ENCODE results near the gene TRIM52.
"Not testable (repeated sequence)": the region's sequence is repeated elsewhere in the genome, so short reads cannot be mapped to it uniquely, and the experiment has no call there.

Gene TRIM52

DNA sequence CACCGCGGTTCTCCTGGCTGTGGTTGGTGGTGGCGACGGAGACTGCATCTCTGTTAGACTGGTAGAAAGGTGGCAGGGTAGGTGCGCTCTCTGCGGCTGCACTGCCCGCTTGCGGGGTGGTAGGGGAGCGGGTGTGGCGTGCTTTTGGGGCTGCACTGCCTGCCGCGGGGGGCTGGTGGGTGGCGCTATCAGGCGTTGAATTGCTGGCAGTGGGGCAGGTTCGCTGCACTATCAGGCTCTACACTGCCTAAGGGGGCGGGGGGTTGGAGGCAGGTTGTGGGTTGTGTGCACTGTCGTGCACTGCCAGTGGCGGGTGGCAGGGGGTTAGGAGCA, 21.0 kb upstream of the TRIM52 start:
- ChIA-PET CTCF (no interaction called here), POLR2A (no interaction called here)
- no peak for DNase-seq (ENCODE audit: extremely low spot score)
- no peak for TF ChIP-seq ZNF384 (IDR thresholded peaks at IDR 0.05)
- TF ChIP-seq BHLHE40 (IDR thresholded peaks at IDR 0.05; ENCODE audit: borderline replicate concordance) = no peak
- no peak for TF ChIP-seq HDGF (IDR thresholded peaks at IDR 0.05; ENCODE audit: borderline replicate concordance)
- TF ChIP-seq SUZ12 (IDR thresholded peaks at IDR 0.05) = no peak
- no peak for TF ChIP-seq FOXM1 (IDR thresholded peaks at IDR 0.05; ENCODE audit: borderline replicate concordance)

DNA sequence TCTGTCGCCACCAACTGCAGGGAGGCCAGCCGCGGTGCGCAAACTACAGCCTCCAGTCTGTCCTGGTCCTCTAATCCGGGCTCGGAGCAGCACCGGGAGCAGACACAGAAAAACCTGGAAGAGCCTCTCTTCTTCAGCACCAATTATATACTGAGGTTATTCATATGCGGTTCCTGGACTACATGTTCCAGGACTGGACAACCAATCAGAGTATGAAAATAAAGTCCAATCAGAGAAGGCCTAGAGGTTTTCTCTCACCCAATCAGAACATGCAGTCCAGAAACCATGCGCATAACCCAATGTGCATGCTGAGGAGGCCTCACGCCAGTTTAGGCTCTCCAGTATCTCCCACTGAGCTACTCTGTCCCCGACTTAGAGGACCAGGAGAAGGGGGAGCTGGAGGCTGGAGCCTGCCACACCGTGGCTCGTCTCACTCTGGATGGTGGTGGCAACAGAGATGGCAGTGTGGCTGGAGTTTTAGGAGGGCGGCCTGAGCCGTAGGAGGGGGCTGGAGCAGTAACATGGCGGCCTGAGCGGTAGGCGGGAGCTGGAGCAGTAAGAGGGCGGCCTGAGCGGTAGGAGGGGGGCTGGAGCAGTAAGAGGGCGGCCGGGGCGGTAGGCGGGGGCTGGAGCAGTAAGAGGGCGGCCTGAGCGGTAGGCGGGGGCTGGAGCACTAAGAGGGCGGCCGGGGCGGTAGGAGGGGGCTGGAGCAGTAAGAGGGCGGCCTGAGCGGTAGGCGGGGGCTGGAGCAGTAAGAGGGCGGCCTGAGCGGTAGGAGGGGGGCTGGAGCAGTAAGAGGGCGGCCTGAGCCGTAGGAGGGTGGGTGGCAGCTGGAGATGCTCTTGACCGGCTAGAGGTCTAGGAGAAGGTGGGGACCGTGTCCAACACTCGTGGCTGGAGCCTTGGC, 20.4 kb upstream of the TRIM52 start:
- POLR2A ChIA-PET = no interaction called here
- DNase-seq (ENCODE audit: extremely low spot score) = no peak
- CTCF ChIA-PET = no interaction called here
- TF ChIP-seq FOXA1 (IDR thresholded peaks at IDR 0.05) (no peak), BHLHE40 (IDR thresholded peaks at IDR 0.05; ENCODE audit: borderline replicate concordance) (no peak), ELF4 (IDR thresholded peaks at IDR 0.05) (no peak), ZNF384 (IDR thresholded peaks at IDR 0.05) (no peak), ARNT (IDR thresholded peaks at IDR 0.05) (no peak), L3MBTL2 (conservative IDR thresholded peaks at IDR 0.05) (no peak), HDGF (IDR thresholded peaks at IDR 0.05; ENCODE audit: borderline replicate concordance) (no peak), LEF1 (IDR thresholded peaks at IDR 0.05; ENCODE audit: borderline replicate concordance) (no peak), FOXM1 (IDR thresholded peaks at IDR 0.05; ENCODE audit: borderline replicate concordance) (no peak), SUZ12 (IDR thresholded peaks at IDR 0.05) (no peak), TARDBP (IDR thresholded peaks at IDR 0.05) (no peak), SP1 (IDR thresholded peaks at IDR 0.05) (no peak), CTBP1 (IDR thresholded peaks at IDR 0.05; ENCODE audit: borderline replicate concordance) (no peak), FOXK2 (IDR thresholded peaks at IDR 0.05) (no peak), NFRKB (IDR thresholded peaks at IDR 0.05) (no peak)
- TF ChIP-seq, protein P1, sequence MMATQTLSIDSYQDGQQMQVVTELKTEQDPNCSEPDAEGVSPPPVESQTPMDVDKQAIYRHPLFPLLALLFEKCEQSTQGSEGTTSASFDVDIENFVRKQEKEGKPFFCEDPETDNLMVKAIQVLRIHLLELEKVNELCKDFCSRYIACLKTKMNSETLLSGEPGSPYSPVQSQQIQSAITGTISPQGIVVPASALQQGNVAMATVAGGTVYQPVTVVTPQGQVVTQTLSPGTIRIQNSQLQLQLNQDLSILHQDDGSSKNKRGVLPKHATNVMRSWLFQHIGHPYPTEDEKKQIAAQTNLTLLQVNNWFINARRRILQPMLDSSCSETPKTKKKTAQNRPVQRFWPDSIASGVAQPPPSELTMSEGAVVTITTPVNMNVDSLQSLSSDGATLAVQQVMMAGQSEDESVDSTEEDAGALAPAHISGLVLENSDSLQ (IDR thresholded peaks at IDR 0.05) = no peak

DNA sequence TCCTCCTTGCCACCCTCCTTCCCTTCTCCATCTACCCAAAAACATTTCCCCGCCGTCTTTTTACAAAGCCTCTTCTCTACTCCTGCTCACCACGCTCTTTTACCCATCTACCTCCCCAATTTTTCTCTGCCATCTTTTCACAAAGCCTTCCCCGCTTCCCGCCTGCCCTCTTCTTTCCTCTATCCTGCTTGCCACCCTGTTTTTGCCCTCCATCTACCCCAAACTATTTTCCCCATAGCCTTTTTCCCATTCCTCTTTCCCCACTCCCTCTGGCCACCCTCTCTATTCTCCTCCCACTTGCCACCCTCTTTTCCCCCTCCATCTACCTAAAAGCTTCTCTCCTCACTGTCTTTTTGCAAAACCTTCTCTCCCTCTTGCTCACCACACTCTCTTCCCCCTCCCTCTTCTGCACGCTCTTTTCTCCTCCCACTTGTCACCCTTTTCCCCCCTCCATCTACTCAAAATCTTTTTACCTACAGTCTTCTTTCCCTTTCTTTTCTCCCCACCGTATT, 19.4 kb upstream of the TRIM52 start:
- CTCF ChIA-PET = no interaction called here
- POLR2A ChIA-PET = no interaction called here
- TF ChIP-seq SUZ12 (IDR thresholded peaks at IDR 0.05) (no peak), CTBP1 (IDR thresholded peaks at IDR 0.05; ENCODE audit: borderline replicate concordance) (no peak), NFRKB (IDR thresholded peaks at IDR 0.05) (no peak), ELF4 (IDR thresholded peaks at IDR 0.05) (no peak), FOXK2 (IDR thresholded peaks at IDR 0.05) (no peak), FOXA1 (IDR thresholded peaks at IDR 0.05) (no peak), SP1 (IDR thresholded peaks at IDR 0.05) (no peak), ARNT (IDR thresholded peaks at IDR 0.05) (no peak)
- no peak for DNase-seq (ENCODE audit: extremely low spot score)

DNA sequence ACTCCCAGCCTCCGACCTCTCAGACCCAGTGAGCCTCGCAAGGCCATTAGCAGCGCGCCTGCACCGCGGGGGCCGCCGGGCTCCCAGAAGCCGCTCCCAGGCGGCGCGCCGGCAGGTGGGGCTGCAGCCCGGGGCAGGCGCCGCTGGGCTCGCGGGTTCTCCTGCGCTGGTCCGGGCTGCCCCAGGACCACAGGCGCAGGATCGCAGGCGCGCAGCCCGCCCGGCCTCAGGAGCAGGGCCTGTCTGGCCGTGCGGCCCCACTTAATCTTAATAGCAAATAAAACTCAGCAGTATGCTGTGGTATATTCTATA, 12.4 kb upstream of the TRIM52 start:
- POLR2A ChIA-PET; DNase-seq (ENCODE audit: extremely low spot score); CTCF ChIA-PET: not testable (repeated sequence)

DNA sequence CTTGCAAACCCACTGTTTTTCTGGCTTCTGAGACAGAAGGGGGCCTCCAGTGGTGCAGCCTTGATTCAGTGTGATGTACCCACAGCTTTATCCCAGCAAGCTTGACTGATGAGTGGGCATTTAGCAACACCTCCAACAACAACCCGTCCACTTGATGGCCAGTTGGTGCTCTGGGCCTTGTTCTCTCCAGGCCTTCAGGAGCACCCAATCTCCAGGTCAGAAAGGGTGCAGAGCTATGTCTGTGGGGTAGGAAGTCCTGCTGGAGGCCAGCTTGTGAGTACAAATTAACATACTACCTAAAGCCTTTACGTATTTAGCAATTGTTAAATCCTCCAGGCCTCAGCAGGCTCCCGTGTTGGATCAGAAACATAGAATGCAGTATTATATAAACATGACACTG, 10.1 kb upstream of the TRIM52 start:
- no peak for DNase-seq (ENCODE audit: extremely low spot score)
- TF ChIP-seq LEF1 (IDR thresholded peaks at IDR 0.05; ENCODE audit: borderline replicate concordance) = no peak
- no peak for TF ChIP-seq BHLHE40 (IDR thresholded peaks at IDR 0.05; ENCODE audit: borderline replicate concordance)
- no peak for TF ChIP-seq SUZ12 (IDR thresholded peaks at IDR 0.05)
- TF ChIP-seq ZNF384 (IDR thresholded peaks at IDR 0.05) = no peak
- no peak for TF ChIP-seq FOXK2 (IDR thresholded peaks at IDR 0.05)
- no peak for TF ChIP-seq ARNT (IDR thresholded peaks at IDR 0.05)
- TF ChIP-seq HDGF (IDR thresholded peaks at IDR 0.05; ENCODE audit: borderline replicate concordance) = no peak
- no peak for TF ChIP-seq FOXA1 (IDR thresholded peaks at IDR 0.05)
- TF ChIP-seq, protein P1 (IDR thresholded peaks at IDR 0.05) = no peak
- TF ChIP-seq CTBP1 (IDR thresholded peaks at IDR 0.05; ENCODE audit: borderline replicate concordance) = no peak
- TF ChIP-seq L3MBTL2 (conservative IDR thresholded peaks at IDR 0.05) = no peak
- TF ChIP-seq FOXM1 (IDR thresholded peaks at IDR 0.05; ENCODE audit: borderline replicate concordance) = no peak
- no peak for TF ChIP-seq ELF4 (IDR thresholded peaks at IDR 0.05)
- POLR2A ChIA-PET = no interaction called here
- CTCF ChIA-PET = no interaction called here

DNA sequence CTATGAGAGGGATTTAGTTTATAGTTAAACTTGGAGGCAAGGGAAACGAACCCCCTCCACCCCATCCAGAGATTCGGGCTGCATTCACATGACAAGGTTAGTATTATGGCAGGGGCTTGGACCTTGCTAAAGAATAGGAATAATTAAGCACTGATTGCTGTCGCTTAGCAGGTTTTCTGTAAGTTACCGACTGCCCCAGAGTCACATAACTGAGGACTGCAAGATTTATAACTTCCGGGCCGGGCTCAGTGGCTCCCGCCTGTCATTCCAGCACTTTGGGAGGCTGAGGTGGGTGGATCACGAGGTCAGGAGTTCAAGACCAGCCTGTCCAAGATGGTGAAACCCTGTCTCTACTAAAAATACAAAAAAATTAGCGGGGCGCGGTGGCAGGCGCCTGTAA, 7.0 kb upstream of the TRIM52 start:
- POLR2A ChIA-PET, CTCF ChIA-PET: not testable (repeated sequence)

DNA sequence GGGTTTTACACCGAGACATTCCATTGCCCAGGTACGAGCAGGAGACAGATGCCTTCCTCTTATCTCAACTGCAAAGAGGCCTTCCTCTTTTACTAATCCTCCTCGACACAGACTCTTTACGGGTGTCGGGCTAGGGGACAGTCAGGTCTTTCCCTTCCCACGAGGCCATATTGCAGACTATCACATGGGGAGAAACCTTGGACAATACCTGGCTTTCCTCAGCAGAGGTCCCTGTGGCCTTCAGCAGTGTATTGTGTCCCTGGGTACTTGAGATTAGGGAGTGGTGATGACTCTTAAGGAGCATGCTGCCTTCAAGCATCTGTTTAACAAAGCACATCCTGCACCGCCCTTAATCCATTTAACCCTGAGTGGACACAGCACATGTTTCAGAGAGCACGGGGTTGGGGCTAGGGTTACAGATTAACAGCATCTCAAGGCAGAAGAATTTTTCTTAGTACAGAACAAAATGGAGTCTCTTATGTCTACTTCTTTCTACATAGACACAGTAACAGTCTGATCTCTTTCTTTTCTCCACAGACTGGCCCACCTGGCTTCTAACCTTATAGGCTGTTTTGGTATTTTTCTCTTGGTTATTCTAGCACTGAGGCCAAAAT, 6.5 kb upstream of the TRIM52 start:
- DNase-seq (ENCODE audit: extremely low spot score); POLR2A ChIA-PET; CTCF ChIA-PET: not testable (repeated sequence)

More for the DNA sequence above, 7.0 kb upstream of the TRIM52 start:
- DNase-seq (ENCODE audit: extremely low spot score) = not testable (repeated sequence)
